ENCODE data around the gene CCDC70.

DNA sequence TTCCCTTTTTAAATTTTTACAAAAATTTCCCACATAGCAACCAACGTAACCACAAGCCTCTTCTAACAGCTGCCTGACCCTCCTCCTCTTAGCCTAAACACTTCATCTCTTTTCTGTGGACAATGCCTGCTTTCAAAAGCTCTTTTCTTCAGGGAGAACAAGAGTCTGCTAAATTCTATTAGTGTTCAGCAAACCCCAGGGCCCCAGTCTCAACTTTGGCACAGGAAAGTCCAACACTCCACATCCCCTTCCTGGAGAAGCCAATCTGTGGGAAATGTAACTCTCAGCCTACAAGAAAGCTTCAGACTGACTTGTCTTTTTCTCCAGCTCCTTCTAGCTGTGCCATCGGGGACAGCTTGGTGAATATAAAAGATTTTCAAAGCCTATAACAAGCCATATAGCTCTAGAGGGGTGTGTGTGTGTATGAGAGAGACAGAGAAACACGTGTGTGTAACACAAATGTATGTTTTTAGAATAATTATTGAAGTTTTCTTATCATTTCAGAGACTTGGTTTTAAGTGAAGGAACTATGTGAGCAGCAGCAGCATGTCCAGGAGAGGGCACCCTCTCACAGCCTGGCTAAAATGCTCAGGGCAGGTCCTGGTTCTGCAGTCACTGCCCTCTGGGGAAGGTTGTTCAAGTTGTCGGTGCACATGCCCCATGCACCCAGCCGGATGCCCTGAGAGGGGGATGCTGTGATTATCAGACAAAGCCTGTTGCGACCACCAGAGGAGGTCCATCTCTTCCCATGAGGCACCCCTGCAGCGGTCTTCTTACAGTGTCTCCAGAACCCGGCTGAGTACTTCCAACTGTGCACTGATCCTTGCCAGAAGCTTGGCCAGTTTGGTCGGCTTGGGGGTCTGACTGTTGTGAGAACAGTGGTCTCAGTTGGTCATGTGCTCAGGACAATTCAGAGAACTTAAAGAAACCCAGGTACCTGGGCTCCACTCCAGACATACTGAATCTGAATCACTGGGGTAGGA lies 34.4 kb downstream of the CCDC70 start:
- no peak for TF ChIP-seq NR3C1 (CRISPR knock-in tag; conservative IDR thresholded peaks at IDR 0.05; ENCODE audit: low read depth)
- TF ChIP-seq NR2C2 (CRISPR knock-in tag; IDR thresholded peaks at IDR 0.05) = no peak
- TF ChIP-seq, protein P1, sequence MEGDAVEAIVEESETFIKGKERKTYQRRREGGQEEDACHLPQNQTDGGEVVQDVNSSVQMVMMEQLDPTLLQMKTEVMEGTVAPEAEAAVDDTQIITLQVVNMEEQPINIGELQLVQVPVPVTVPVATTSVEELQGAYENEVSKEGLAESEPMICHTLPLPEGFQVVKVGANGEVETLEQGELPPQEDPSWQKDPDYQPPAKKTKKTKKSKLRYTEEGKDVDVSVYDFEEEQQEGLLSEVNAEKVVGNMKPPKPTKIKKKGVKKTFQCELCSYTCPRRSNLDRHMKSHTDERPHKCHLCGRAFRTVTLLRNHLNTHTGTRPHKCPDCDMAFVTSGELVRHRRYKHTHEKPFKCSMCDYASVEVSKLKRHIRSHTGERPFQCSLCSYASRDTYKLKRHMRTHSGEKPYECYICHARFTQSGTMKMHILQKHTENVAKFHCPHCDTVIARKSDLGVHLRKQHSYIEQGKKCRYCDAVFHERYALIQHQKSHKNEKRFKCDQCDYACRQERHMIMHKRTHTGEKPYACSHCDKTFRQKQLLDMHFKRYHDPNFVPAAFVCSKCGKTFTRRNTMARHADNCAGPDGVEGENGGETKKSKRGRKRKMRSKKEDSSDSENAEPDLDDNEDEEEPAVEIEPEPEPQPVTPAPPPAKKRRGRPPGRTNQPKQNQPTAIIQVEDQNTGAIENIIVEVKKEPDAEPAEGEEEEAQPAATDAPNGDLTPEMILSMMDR (IDR thresholded peaks at IDR 0.05) = peak; percentile 27; the same call in 1 of the 2 replicates
- TF ChIP-seq, protein P2, sequence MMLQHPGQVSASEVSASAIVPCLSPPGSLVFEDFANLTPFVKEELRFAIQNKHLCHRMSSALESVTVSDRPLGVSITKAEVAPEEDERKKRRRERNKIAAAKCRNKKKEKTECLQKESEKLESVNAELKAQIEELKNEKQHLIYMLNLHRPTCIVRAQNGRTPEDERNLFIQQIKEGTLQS (CRISPR knock-in tag; conservative IDR thresholded peaks at IDR 0.05) = no peak
- TF ChIP-seq ZNF121 (CRISPR knock-in tag; IDR thresholded peaks at IDR 0.05) = no peak
- TF ChIP-seq, protein P3, sequence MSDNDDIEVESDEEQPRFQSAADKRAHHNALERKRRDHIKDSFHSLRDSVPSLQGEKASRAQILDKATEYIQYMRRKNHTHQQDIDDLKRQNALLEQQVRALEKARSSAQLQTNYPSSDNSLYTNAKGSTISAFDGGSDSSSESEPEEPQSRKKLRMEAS (CRISPR knock-in tag; IDR thresholded peaks at IDR 0.05) = no peak

All from WTC11 (cell line).